IPS-18a (cell line): Measurements from ENCODE around the gene B4GALT2.

Source experiments
- H3K27ac ChIP-seq: one replicate; pipeline ENCODE4 v1.5.1; 2013; ENCODE audit warnings: low read length
- H3K27me3 ChIP-seq: one replicate; pipeline ENCODE4 v1.6.1; 2013; ENCODE audit warnings: mild to moderate bottlenecking, low read length; ENCODE audit not compliant: control insufficient read depth, insufficient read depth
- H3K36me3 ChIP-seq: one replicate; pipeline ENCODE4 v1.6.1; 2013; ENCODE audit warnings: low read depth, low read length; ENCODE audit not compliant: control insufficient read depth
- H3K4me1 ChIP-seq: one replicate; pipeline ENCODE4 v1.6.1; 2013; ENCODE audit warnings: low read depth, low read length; ENCODE audit not compliant: control insufficient read depth
- H3K4me3 ChIP-seq: one replicate; pipeline ENCODE4 v1.5.1; 2013; ENCODE audit warnings: low read length
- H3K9ac ChIP-seq: one replicate; pipeline ENCODE4 v1.6.1; 2013; ENCODE audit warnings: mild to moderate bottlenecking, low read length, moderate library complexity
- H3K9me3 ChIP-seq: one replicate; pipeline ENCODE4 v1.6.1; 2013; ENCODE audit warnings: low read depth, low read length; ENCODE audit not compliant: control insufficient read depth

B4GALT2 gene

GRCh38 chr1:44020464-44020863 is 41.5 kb downstream of the B4GALT2 start:
- Histone ChIP-seq H3K4me3 (no peak overlapping the region), H3K4me1 (peaks cover 3% of the 10 kb centered on the region), H3K27me3 (no peaks in the 10 kb centered on the region), H3K9ac (no peak overlapping the region), H3K36me3 (peaks cover 19% of the 10 kb centered on the region), H3K27ac (no peak overlapping the region), H3K9me3 (no peaks in the 10 kb centered on the region)

GRCh38 chr1:44021156-44021555 is 42.1 kb downstream of the B4GALT2 start:
- Histone ChIP-seq H3K4me1 (peaks cover 6% of the 10 kb centered on the region), H3K36me3 (peaks cover 19% of the 10 kb centered on the region), H3K9ac (no peak overlapping the region), H3K27me3 (no peaks in the 10 kb centered on the region), H3K4me3 (no peak overlapping the region), H3K27ac (no peak overlapping the region), H3K9me3 (no peaks in the 10 kb centered on the region)

- no peak overlapping the region for H3K9ac ChIP-seq
Observed at GRCh38 chr1:44021581-44022321, 42.7 kb downstream of the B4GALT2 start.

GRCh38 chr1:44024031-44024902 is 45.3 kb downstream of the B4GALT2 start:
- no peaks in the 10 kb centered on the region for H3K9me3 ChIP-seq
- no peak overlapping the region for H3K9ac ChIP-seq
- H3K36me3 ChIP-seq, result peaks cover 12% of the 10 kb centered on the region
- no peak overlapping the region for H3K4me3 ChIP-seq
- H3K4me1 ChIP-seq, result peaks cover 6% of the 10 kb centered on the region
- no peak overlapping the region for H3K27ac ChIP-seq
- H3K27me3 ChIP-seq, result no peaks in the 10 kb centered on the region

More at GRCh38 chr1:44021581-44022321, 42.7 kb downstream of the B4GALT2 start:
- peaks cover 6% of the 10 kb centered on the region for H3K4me1 ChIP-seq
- H3K27ac ChIP-seq, result no peak overlapping the region
- no peaks in the 10 kb centered on the region for H3K9me3 ChIP-seq
- no peak overlapping the region for H3K4me3 ChIP-seq
- no peaks in the 10 kb centered on the region for H3K27me3 ChIP-seq
- peaks cover 19% of the 10 kb centered on the region for H3K36me3 ChIP-seq

- H3K9me3 ChIP-seq, result no peaks in the 10 kb centered on the region
- H3K36me3 ChIP-seq, result peaks cover 10% of the 10 kb centered on the region
- H3K27ac ChIP-seq, result no peak overlapping the region
- no peak overlapping the region for H3K4me3 ChIP-seq
- no peak overlapping the region for H3K9ac ChIP-seq
- H3K27me3 ChIP-seq, result no peaks in the 10 kb centered on the region
- peaks cover 5% of the 10 kb centered on the region for H3K4me1 ChIP-seq
Observed at GRCh38 chr1:44024903-44025525, 46.0 kb downstream of the B4GALT2 start.

- peaks cover 4% of the 10 kb centered on the region for H3K4me1 ChIP-seq
- H3K36me3 ChIP-seq, result peaks cover 3% of the 10 kb centered on the region
- H3K27ac ChIP-seq, result no peak overlapping the region
- no peaks in the 10 kb centered on the region for H3K27me3 ChIP-seq
- no peak overlapping the region for H3K9ac ChIP-seq
- no peak overlapping the region for H3K4me3 ChIP-seq
- H3K9me3 ChIP-seq, result no peaks in the 10 kb centered on the region
Observed at GRCh38 chr1:44025816-44026215, 46.8 kb downstream of the B4GALT2 start.

GRCh38 chr1:44027320-44027719 is 48.3 kb downstream of the B4GALT2 start:
- Histone ChIP-seq H3K27me3 (no peaks in the 10 kb centered on the region), H3K4me1 (peaks cover 11% of the 10 kb centered on the region), H3K36me3 (no peaks in the 10 kb centered on the region), H3K27ac (no peak overlapping the region), H3K9me3 (no peaks in the 10 kb centered on the region), H3K9ac (no peak overlapping the region), H3K4me3 (no peak overlapping the region)

- H3K4me1 ChIP-seq, result peaks cover 16% of the 10 kb centered on the region
- H3K4me3 ChIP-seq, result peak overlapping the region; percentile 72
- H3K27ac ChIP-seq, result no peak overlapping the region
- peak overlapping the region; percentile 88 for H3K9ac ChIP-seq
- H3K9me3 ChIP-seq, result no peaks in the 10 kb centered on the region
- no peaks in the 10 kb centered on the region for H3K27me3 ChIP-seq
- no peaks in the 10 kb centered on the region for H3K36me3 ChIP-seq
Observed at GRCh38 chr1:44029260-44029910, 50.4 kb downstream of the B4GALT2 start.

- Histone ChIP-seq H3K4me3 (peak overlapping the region; percentile 72), H3K27ac (peak overlapping the region; percentile 37), H3K27me3 (no peaks in the 10 kb centered on the region), H3K36me3 (no peaks in the 10 kb centered on the region), H3K9ac (peak overlapping the region; percentile 88), H3K9me3 (no peaks in the 10 kb centered on the region), H3K4me1 (peaks cover 16% of the 10 kb centered on the region)
Observed at GRCh38 chr1:44029911-44030604, 51.0 kb downstream of the B4GALT2 start.

- H3K27ac ChIP-seq, result peak overlapping the region; percentile 49
Observed at GRCh38 chr1:44030605-44031251, 51.7 kb downstream of the B4GALT2 start.

More at GRCh38 chr1:44030605-44031251, 51.7 kb downstream of the B4GALT2 start:
- Histone ChIP-seq H3K9ac (peak overlapping the region; percentile 88), H3K4me3 (peak overlapping the region; percentile 72), H3K27me3 (no peaks in the 10 kb centered on the region), H3K4me1 (peaks cover 15% of the 10 kb centered on the region), H3K36me3 (no peaks in the 10 kb centered on the region), H3K9me3 (no peaks in the 10 kb centered on the region)
